HL-60/S4 treated with retinoic acid at 250 ng/mL for 4 days and 3 days (cell line): ENCODE data around the gene DDA1.

Experiments used
- in situ Hi-C: fragments of 300-500 bp; cut with MboI; formaldehyde crosslinking; loops from 2 replicates; pipeline ENCODE4 v1.7.0; 2022; ENCODE audit warnings: low sequenced_read_pairs

DDA1 gene

DNA sequence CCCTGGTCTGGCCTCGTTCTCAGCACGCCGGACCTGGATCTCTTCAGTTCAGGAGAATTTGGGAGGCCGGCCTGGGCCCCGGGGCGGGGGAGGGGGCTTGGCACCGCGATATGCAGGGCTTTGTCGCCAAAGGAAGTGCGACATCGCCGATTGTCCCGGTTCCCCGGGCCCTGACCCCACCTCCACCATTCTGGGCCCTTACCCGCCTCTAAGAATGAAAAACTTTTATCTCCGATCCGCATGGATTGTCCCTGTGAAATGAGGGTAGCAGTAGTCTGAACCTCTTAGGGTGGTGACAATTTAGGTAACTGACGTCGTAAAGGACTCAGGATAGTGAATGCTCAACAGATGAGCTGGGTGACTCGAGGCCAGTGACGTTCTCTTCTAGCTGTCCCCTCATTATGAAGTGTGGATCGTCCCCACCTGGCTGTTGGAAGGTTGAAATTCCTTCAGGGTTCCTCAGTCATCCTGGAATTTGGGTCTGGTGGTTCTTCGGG lies 650 bp downstream of the DDA1 start:
- in situ Hi-C loops = no loop called here

DNA sequence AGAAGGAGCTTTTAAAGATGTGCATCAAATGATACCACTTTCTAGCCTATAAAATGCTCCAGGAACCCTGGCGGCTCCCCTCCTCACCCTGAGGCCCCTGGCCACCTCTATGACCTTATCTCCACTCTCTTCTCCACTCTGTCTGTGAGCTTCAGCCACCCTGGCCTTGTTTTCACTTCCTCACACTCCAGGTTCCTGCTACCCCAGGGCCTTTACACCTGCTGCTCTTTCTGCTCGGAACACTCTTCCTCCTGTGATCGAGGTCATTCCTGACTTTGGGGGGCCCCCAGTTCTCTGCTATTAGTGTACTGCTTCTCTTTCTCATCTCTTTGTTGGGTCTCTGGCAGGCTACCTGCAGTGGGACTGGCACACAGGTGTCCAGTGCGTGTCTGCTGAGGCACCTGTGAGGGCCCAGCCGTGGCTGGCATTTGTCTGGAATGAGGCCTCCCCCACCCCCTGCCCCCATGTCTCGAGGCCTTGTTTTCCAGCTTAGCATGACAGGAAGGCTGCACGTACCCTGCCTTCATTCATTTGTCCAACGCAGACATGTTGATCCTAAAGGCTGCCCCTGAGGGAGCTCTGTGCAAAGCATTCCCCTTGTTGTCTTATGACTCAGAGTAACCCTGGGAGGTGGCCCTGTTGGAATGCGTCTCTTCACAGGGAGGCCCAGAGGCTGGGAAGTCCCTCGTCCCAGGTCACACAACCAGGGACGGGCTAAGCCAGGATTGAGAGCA lies 2.3 kb downstream of the DDA1 start:
- in situ Hi-C loops = no loop called here

DNA sequence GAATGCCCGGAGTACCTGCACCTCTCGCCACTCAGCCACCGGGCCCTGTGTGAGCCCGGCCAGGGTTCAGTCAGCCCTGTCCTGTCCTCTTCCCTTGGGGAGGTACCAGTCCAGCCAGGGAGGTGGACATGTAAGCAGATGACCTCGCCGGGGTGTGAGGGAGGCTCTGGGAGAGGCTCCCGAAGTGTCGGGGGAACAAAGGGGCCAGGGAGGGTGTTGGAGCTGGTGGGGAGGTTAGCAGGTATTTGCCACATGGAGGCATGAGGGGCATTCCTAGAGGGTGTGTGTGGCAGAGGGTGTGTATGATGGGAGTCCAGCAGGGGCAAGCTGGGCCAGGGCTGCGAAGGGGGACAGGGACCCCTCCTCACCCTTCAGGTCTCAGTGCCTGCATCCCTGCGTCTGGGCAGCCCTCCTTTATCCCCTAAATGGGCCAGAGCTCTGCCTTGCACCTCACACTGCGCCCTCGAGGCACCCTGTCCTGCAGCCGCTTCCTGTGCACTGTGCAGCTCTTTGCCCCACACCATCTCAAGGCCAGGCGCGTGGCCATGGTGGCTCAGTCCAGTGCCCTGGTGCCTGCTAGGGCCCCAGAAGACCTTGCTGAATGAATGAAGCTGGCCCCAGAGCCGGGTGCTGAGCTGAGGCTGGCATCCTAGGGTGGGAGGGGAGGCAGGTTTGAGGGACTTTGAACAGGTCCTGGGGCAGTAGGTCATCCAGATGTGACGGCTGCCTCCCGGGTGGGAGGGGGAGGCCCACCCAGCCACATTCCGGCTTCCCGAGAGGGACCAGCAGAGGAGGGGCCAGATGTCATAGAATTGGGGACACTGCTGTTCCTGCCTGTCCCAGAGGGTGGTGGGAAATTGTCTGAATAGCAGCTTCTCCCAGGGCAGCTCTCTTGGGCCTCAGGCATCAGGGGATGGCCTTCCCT lies 3.1 kb downstream of the DDA1 start:
- in situ Hi-C loops = no loop called here

DNA sequence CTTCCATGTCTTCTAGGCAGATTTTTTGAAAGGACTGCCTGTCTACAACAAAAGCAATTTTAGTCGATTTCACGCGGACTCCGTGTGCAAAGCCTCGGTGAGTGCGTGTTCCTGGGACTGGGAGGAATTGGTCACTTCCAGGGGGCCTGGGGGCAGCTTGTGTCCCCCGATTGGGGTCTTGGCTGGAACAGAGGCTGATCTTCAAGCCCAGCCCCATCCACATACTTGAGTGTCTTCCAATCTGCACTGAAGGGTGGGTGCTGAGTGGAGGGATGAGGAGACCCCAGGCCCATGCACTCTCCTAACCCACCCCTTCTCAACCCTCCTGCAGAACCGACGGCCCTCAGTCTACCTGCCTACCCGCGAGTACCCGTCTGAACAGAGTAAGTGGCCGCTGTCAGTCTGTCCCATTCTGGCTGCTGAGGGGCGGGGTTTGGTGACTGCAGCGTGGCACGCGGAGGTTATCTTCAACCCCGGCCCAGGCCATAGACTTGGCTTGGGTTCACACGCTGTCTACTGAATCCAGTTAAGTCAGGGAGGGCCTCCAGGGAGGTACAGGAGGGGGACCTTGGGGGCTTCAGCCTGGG lies 4.7 kb downstream of the DDA1 start:
- in situ Hi-C loops = no loop called here

DNA sequence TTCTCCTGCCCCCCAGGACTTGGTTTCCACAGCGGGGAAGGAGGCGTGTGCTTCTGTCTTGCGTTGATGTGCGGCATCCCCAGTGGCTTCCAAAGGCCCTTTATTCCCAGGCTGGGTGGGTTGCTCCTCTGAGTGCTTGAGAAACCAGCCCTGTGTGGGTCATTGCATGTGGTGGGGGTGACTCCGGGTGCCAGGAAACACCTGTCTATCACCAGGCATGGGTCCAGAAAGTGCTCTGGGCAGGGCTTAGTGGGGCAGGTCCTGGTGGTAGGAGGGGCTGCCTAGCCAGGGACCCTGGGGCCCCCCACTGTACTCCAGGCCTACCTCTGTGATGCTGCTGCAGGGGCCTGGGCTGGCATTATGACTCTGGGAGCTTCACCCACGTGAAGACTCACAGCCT lies 9.6 kb downstream of the DDA1 start:
- in situ Hi-C loops = no loop called here

DNA sequence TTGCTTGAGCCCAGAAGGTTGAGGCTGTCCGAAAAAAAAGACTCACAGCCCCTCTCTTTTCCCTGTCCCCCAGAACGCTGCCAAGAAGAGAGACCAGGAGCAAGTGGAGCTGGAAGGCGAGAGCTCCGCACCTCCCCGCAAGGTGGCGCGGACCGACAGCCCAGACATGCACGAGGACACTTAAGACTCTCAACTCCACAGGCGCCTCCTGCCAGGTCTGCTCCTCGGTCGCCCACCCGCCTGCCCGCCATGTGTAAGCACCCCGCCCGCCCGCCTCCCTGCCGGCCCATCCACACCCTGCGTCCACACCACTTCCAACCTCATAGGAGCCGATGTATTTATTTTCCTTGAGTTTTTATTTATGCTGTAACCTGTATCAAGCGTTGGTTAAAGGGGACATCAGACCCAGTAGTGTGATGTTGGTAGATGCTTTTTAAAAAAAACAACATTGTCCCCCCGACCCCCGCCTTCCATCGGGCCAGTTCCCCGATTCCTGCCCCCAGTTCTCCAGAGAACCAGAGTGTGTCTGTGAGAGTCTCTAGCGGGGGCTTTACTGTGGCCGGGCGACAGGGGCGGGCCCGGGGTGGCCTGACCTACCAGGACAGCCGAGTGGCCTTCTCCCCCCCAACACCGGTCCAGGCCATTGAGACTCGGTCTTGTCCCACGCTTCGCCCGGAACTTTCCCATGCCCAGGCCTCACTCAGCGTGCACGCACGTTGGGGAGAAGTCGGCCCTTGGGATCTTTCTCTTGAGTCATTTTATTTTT lies 10.3 kb downstream of the DDA1 start:
- in situ Hi-C loops = no loop called here

DNA sequence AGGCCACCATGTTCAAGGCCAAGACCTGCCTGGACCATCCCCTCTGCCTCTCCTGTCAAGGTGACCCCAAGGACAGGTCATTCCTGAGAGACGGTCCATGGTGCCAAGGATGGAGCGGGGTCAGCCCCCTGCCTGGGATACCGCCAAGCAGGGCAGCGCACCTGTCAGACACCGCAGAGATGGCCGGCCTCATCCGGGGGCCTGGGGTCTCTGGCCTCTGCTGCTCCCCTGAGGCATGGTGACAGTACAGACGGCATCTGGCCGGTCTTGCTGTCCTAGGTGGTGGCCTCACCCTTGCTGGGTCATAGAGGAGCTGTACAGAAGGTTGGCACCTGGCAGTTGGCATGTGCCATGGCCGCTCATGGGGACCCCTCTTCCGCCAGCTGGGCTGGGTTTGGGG lies 11.1 kb downstream of the DDA1 start:
- in situ Hi-C loops = no loop called here

DNA sequence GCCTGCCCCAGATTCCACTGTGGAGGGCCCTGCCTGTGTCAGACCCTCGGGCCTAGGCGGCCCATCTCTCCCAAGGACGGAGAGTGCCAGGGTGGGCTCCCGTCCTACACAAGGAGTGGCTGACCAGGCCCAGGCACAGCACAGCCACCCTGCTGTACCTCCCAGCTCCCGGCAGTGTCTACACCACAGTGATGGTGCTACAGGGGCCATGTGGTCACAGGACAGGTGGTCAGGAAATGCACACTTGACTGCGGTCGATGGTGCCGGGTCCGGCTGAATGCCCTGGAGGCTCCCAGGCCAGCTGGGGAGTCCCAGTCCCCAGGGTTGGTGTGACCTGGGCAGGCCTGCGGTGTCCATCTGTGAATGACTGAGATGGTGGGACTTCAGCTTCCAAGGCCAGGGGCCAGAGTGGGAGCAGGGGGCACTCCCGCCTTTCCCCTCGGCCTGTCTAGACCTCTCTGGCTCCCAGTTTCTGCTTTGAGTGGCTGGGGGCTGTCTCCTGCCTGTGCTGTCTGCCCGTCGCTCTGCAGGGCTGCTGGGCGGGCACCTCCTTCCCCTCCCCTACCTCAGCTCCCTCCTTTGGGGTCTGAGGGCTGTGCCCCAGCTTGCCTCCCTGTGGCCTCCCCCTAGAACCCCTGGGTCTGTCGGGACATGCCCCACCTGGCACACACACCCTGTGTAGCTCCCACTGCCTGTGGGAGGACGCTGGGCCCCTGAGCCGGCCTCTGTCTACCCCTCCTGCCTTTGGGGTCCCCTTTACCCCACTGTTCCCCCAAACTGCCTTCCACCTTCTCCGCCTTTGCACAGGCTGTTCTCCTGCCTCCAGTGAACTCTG lies 12.5 kb downstream of the DDA1 start:
- in situ Hi-C loops = no loop called here

DNA sequence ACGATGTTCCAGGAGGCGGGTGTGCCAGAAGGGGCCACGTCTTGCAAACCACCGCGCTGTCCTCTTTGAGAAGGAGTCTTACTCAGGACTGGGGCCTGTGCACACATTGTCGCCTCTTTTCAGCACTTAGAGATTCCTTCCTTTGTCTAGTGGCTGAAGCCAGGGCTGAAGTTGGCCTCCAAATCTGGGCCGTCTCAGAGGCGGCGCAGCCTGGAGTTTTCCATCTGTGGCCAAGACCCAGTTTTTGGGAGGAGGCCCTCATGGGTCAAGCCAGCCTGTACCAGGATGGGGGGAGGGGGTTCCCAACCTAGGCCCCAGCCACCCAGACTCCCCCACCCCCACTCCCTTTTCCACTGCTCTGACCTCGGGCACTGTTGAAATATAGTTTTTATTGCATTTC lies 13.5 kb downstream of the DDA1 start:
- in situ Hi-C loops = no loop called here

DNA sequence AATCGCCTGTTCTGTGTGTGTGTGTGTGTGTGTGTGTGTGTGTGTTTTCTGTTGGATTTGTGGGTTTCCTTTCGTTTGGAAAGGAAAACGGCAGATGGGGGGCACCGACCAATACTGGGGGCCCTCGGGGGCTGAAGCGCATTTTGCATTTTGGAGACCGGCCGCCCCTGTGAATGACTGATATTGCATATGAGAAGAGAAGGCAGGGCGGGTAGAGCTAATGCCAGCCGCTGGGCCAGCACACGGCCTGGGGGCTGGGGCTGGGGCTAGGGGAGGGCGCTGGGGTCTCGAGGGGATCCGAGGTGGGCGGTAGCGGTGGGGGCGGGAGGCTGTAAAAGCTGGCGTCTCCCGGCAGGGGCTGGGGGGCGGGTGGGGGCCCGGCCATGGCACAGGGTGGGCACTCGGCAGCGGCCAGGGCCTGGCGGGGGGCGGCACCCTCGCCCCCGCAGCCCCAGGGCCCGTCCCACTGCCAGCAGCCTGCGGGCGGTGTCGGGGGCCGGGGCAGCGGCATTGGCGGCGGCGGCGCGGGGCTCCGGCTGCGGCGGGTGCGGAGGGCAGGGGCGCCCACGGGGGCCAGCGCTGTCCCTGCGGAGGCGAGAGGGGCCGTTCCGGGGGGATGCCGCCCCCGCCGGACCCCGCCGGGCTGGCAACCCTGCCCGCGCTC lies 14.1 kb downstream of the DDA1 start:
- in situ Hi-C loops = no loop called here

DNA sequence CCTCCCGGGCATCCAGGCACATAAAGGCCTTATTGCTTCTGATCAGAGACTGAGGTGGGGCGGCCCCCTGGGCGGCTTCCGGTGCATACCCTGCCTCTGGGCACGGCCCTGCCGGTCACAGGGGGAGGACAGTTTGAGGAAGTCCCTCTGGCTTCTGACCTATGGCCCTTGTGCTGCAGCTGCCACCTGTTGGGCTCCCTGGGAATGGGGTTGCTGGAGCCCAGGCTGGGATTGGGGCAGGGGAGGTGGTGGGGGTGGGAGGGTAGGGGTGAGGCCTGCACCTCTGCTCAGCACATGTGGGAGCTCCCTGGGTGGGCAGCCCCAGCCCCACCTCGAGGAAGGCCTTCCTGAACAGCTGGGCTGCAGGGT lies 14.6 kb downstream of the DDA1 start:
- in situ Hi-C loops = no loop called here

DNA sequence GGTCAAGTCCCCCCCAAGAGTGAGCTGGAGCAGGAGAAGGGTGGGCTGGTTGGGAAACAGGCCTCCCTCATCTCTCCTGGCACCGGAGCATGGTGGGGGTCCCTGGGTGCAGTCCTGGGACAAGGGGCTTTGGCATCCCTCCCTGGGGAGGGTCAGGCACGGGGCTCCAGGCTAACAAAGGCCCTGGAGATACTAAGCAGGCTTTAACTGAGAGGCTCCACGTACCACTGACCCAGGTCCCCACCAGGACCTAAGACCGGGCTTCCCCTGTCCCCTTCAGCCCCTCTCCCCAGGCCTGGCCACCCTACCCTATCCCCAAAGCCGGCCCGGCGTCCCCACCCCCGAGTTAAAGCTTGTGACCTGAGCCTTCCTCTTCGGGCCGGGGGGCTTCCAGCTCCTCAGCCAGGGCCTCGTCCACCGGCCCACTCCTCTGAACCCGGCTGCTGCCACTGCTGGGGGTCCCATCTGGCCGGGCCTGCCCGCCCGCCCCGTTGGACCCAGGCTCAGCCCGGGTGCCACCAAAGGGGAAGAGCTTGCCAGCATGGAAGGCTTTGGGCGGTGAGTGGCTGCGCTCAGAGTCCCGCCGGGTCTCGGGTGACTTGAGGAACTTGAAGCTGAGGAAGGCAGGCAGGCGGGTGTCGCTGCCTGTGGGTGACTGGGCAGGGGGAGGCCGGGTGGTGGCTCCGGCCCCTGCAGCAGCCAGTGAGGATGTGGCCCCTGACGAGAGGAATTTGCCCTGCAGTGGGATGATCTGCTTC lies 15.2 kb downstream of the DDA1 start:
- in situ Hi-C loops = no loop called here

DNA sequence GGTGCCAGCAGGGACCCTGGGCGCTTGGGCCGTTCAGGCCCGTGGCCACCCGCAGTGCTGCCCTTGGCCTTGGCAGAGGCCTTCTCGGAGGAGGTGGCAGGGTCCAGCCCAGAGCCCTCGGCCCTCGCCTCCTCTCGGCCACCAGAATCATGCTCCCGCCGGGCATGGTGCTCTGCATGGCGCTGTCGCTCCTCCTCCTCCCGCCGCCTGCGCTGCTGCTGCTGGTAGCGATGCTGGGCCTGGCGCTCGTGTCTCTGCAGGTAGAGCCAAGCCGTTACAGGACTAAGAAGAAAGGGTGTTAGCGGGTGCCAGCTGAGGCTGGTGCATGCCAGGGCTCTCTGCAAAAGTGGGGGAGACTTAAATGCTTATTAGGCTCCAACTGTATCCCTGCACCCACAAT lies 15.8 kb downstream of the DDA1 start:
- in situ Hi-C loops = no loop called here

DNA sequence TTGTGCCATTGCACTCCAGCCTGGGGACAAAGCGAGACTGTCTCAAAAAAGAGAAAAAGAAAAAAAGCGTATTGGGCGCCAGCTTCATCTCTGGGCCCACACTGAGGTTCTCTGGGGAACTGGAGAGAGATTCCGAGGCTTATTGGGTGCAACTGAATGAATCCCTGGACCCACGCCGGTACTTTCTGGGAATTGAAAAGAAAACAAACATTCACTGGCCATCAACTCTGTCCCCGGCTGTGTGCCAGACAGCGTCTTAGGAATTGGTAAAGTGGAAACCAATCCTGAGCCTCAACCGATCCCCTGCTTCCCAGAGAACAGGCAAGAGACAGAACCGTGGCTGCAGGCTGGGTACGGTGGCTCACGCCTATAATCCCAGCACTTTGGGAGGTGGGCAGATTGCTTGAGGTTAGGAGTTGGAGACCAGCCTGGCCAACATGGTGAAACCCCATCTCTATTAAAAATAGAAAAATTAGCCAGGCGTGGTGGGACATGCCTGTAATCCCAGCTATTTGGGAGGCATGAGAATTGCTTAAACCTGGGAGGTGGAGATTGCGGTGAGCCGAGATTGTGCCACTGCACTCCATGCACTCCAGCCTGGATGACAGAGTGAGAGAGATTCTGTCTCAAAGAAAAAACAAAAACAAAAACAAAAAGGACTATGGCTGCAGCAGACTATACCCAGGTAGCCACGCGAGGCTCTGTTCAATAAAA lies 16.7 kb downstream of the DDA1 start:
- in situ Hi-C loops = no loop called here

DNA sequence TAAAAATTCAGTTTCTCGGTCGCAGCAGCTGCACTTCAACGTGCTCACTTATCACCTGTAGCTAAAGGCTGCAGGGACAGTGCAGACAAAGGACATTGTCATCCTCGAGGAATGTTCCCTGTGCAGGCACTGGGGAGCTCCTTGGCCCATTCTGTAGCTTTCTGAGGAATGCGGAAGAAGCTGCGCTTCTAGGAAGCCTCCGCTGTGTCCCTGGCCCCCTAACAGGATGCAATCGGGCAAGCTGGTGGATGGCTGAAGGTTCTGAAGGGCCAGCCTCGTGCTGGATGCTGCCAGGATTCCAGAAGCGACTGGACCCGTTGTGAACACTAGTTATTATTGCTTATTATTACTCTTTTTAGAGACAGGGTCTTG lies 17.2 kb downstream of the DDA1 start:
- in situ Hi-C loops = no loop called here

DNA sequence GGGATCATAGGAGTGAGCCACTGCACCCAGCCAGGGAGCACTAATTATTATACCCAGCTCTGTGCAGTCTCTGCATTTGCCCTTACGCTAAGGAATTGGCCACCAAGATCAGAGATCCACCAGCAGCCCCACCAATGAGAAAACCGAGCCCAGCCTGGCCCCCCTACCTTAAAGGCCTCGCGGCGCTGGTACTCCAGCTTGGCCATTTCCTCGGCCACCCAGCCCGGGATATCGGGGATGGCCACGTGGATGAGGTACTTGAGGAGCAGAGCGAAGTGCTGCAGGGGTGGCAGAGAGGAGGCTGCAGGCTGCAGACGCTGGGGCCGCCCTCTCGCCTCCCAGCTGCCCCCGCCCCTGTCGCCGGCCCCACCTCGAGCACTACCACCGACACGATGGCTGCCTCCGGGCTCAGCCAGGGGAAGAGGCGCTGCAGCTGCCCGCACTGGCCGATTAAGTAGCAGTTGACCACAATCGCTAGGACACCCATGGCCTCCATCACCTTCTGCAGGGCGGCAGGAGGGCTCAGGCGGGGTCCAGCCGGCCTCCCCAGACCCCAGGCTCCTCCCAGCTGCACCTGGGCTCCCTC lies 17.8 kb downstream of the DDA1 start:
- in situ Hi-C loops = no loop called here

DNA sequence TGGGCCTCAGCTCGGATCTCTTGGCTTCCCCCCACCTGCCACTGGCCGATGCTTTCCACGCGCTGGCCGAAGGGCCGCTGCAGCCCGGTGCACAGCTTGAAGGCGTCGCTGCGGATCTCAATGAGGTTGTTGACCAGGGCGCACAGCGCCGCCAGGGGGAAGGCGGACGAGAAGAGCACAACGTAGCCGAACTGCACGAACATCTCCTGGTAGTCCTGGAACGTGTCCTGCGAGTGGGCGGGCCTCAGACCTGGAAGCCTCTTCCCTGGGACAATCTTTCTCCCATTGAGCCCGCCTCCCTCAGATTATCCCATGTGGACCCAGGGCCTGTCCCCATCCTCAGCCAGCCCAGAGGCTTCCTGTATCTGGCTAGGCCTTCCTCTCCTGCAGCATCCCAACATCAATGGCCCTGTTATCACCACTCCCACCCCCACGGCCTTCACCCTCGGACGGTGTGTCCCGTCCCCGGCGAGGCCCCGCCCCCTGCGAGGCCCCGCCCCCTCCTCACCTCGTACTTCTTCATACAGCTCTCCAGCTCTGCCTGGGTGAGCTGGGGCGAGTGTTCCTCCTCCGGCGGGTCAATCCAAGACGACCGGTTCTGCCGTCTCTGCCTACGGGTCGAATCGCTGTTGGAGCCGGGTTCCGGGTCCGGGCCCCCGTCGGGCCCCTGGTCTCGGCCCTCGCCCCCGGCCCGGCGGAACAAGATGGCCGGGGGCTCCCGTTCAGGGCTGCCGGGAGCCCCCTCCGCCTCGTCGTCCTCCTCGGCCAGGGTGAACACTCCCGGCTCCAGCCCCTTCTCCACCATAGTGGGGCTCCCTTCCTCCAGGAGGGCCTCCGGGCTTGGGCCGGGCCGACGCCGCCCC lies 18.5 kb downstream of the DDA1 start:
- in situ Hi-C loops = no loop called here
